GM12878 (cell line): ENCODE results near the gene PRKCE. TPM values are rescaled to one million over a fixed set of nuclear protein-coding genes. Genes with fewer than 3 reads are reported as not detected.

Experiments
- ATAC-seq: fragments of 200-7000 bp; cut with Tn5 transposase; 3 replicates; pipeline ENCODE4 v1.9.1; 2020; ENCODE audit warnings: mild to moderate bottlenecking, moderate library complexity
- BruUV-seq: library from RNA; stranded (reverse); fragments of 400-500 nt; replicated peaks from 2 replicates; lab custom pipeline; 2021; lab: Mats Ljungman, UMichigan
- CTCF ChIA-PET: fragments of 300-600 bp; sonication (Branson Sonifier 250); formaldehyde crosslinking; extraction: SDS; loops from one replicate; lab custom pipeline; 2021; ENCODE audit warnings: inconsistent platforms; lab: Yijun Ruan, JAX
- POLR2A ChIA-PET: fragments of 350-600 bp; formaldehyde crosslinking; extraction: SDS; loops from one replicate; lab custom pipeline; 2021; ENCODE audit warnings: inconsistent platforms; lab: Charles Lee
- RAD21 ChIA-PET: fragments of 300-600 bp; sonication (Branson Sonifier 250); formaldehyde crosslinking; loops from one replicate; lab custom pipeline; 2023; ENCODE audit warnings: antibody characterized with exemption; ENCODE audit not compliant: unreplicated experiment; lab: Charles Lee
- SMC1A ChIA-PET: fragments of 300-600 bp; sonication (Branson Sonifier 250); formaldehyde crosslinking; loops from one replicate; lab custom pipeline; 2023; ENCODE audit not compliant: unreplicated experiment, uncharacterized antibody; lab: Charles Lee
- DNase-seq: peaks from one replicate; pipeline ENCODE4 v3.0.0-alpha.2; 2011; ENCODE audit warnings: low read depth, low spot score
- FAIRE-seq: peaks from 3 replicates; lab custom pipeline; 2011; peaks lifted over from hg19 to GRCh38; lab: Jason Lieb, UNC
- H2AFZ ChIP-seq: 2 replicates; pipeline ENCODE4 v1.6.0; 2011; ENCODE audit warnings: low read depth, low read length, control low read depth; ENCODE audit not compliant: control insufficient read depth
- H3K27ac ChIP-seq: 2 replicates; pipeline ENCODE4 v1.5.1; 2011; ENCODE audit warnings: control low read depth; ENCODE audit not compliant: control insufficient read depth, insufficient read depth
- H3K27me3 ChIP-seq, 2 experiments: replicated peaks in 1 of 2; 2 replicates each; pipeline versions ENCODE4 v1.6.0 to v1.6.1; 2011; ENCODE audit warnings: low read length in 1 of 2; ENCODE audit not compliant: control insufficient read depth in 2 of 2, insufficient read depth in 2 of 2
- H3K36me3 ChIP-seq, 2 experiments: 2 replicates each; pipeline ENCODE4 v1.5.1; 2011; ENCODE audit warnings: low read length in 1 of 2; ENCODE audit not compliant: control insufficient read depth in 2 of 2, insufficient read depth in 2 of 2
- H3K4me1 ChIP-seq: 2 replicates; pipeline ENCODE4 v1.6.1; 2011; ENCODE audit warnings: mild to moderate bottlenecking, low read length, moderate library complexity, mixed read lengths; ENCODE audit not compliant: control insufficient read depth, insufficient read depth
- H3K4me2 ChIP-seq: 2 replicates; pipeline ENCODE4 v1.6.0; 2011; ENCODE audit warnings: control low read depth; ENCODE audit not compliant: control insufficient read depth, insufficient read depth
- H3K4me3 ChIP-seq: fragments of 200-600 bp; sonication (generic); 2 replicates; pipeline ENCODE4 v1.5.1; 2016
- H3K79me2 ChIP-seq: 2 replicates; pipeline ENCODE4 v1.6.0; 2011; ENCODE audit warnings: low read length; ENCODE audit not compliant: control insufficient read depth, insufficient read depth
- H3K9ac ChIP-seq: 2 replicates; pipeline ENCODE4 v1.8.0; 2011; ENCODE audit warnings: low read length, control low read depth, mixed read lengths; ENCODE audit not compliant: control insufficient read depth, insufficient read depth
- H3K9me3 ChIP-seq: replicated peaks from 3 replicates; pipeline ENCODE4 v1.5.1; 2011; ENCODE audit warnings: mild to moderate bottlenecking, low read length; ENCODE audit not compliant: control insufficient read depth, insufficient read depth
- H4K20me1 ChIP-seq: 2 replicates; pipeline ENCODE4 v1.6.0; 2011; ENCODE audit not compliant: control insufficient read depth, insufficient read depth
- EGR1 ChIP-seq, 2 experiments: IDR thresholded peaks; 1 replicate in 1 of 2; 2 replicates in 1 of 2; pipeline ENCODE4 v1.6.1; 2011 to 2012; ENCODE audit warnings: low read depth in 2 of 2, low read length in 2 of 2, borderline replicate concordance in 1 of 2, mild to moderate bottlenecking in 1 of 2, moderate library complexity in 1 of 2
- HCFC1 ChIP-seq: fragments of 150-350 bp; IDR thresholded peaks from 2 replicates; pipeline ENCODE4 v1.6.1; 2014; ENCODE audit warnings: low read length
- KAT2A ChIP-seq: conservative IDR thresholded peaks from 2 replicates; pipeline ENCODE4 v1.6.1; 2011; ENCODE audit warnings: low read depth, low read length; ENCODE audit not compliant: control insufficient read depth
- KDM1A ChIP-seq: fragments of 200-600 bp; sonication (generic); IDR thresholded peaks from 2 replicates; pipeline ENCODE4 v1.6.1; 2016; ENCODE audit warnings: borderline replicate concordance
- MTA2 ChIP-seq: fragments of 450-650 bp; IDR thresholded peaks from 2 replicates; pipeline ENCODE4 v1.6.1; 2016; ENCODE audit warnings: low read depth, mild to moderate bottlenecking, moderate library complexity
- NKRF ChIP-seq: fragments of 450-650 bp; conservative IDR thresholded peaks from 2 replicates; pipeline ENCODE4 v1.6.1; 2017; ENCODE audit warnings: mild to moderate bottlenecking, moderate library complexity
- NR2C1 ChIP-seq: fragments of 450-650 bp; IDR thresholded peaks from 2 replicates; pipeline ENCODE4 v1.6.1; 2017; ENCODE audit warnings: antibody characterized with exemption, mild to moderate bottlenecking, moderate library complexity
- PAX5 ChIP-seq: IDR thresholded peaks from 2 replicates; pipeline ENCODE4 v1.6.1; 2011; ENCODE audit warnings: low read depth, low read length, borderline replicate concordance
- RBBP5 ChIP-seq: fragments of 200-600 bp; sonication (generic); conservative IDR thresholded peaks from 2 replicates; pipeline ENCODE4 v1.6.1; 2016
- TARDBP ChIP-seq: IDR thresholded peaks from 2 replicates; pipeline ENCODE4 v1.6.1; 2016; ENCODE audit warnings: borderline replicate concordance
- WGBS: methylation state at CpG from one replicate; pipeline ENCODE4 v1.1.6; 2016; ENCODE audit warnings: low lambda C conversion rate; ENCODE audit not compliant: insufficient replicate concordance, insufficient coverage; ENCODE audit errors: missing lambda C conversion rate; 5-methylcytosine and 5-hydroxymethylcytosine counted together
- in situ Hi-C: fragments of 300-500 bp; cut with MboI; formaldehyde crosslinking; loops from 9 replicates; pipeline ENCODE4 v1.14.3; 2018; ENCODE audit warnings: mixed read lengths
- intact Hi-C: fragments of 100-400 bp; cut with micrococcal nuclease; formaldehyde crosslinking; loops from one replicate; pipeline ENCODE4 v1.14.2; 2022; ENCODE audit not compliant: unreplicated experiment
- polyA plus RNA-seq, 11 experiments: library from polyadenylated mRNA; depleted of rRNA in 4 of 11; unstranded in 6 of 11; stranded (reverse) in 5 of 11; fragments of >200 nt; fragmentation: Nextera tagmentation in 4 of 11; fragmentation: Illumina TruSeq in 1 of 11; extraction: Ambion mirVana in 4 of 11; extraction: Trizol in 1 of 11; gene quantifications; 1 replicate in 1 of 11; 2 replicates in 10 of 11; pipeline versions ENCODE4 v1.2.1 to v1.2.3, GENCODE V29; 2011 to 2016; ENCODE audit warnings: inconsistent platforms in 2 of 11, missing spikeins in 2 of 11, low read depth in 1 of 11
- total RNA-seq, 4 experiments: library from RNA; depleted of rRNA in 3 of 4; stranded (reverse); fragments of >200 nt in 3 of 4; fragmentation: Illumina TruSeq in 1 of 4; extraction: Trizol in 1 of 4; gene quantifications; 2 replicates each; pipeline versions ENCODE4 v1.2.1 to v1.2.3, GENCODE V29; 2013 to 2021

Gene PRKCE
- total and polyA plus RNA-seq, 10 of the 15 experiments (the other 5 are each of a cell fraction or from before 2014, with no cell fraction given), result 2.6 to 28.2 (median 11.3) TPM

- no peak for ATAC-seq
- Histone ChIP-seq H2AFZ (no peak overlapping the region), H3K4me3 (no peak overlapping the region), H3K79me2 (no peaks in the 10 kb centered on the region)
- ChIA-PET SMC1A (interaction anchor here (1.5 to 1.6 kb wide), 3 partner anchors 10 to 17 kb away, joined by 3 to 4 read pairs (median 4); no protein-coding TSS in a partner anchor), POLR2A (interaction anchor here (0.5 kb wide), 1 partner anchor 231 kb away, joined by 3 read pairs; no protein-coding TSS in a partner anchor)
- no peak for DNase-seq
- 93% methylated on average over 3 of the region's 3 CpGs for WGBS
- in situ Hi-C loops, result no loop called here
- no peak for TF ChIP-seq KAT2A
- no peak for TF ChIP-seq HCFC1
- TF ChIP-seq, all 136 proteins: peak for 0
- Histone ChIP-seq H3K4me2 (no peak overlapping the region), H4K20me1 (no peaks in the 10 kb centered on the region), H3K4me1 (no peaks in the 10 kb centered on the region), H3K27ac (no peak overlapping the region), H3K9me3 (peaks cover 2% of the 10 kb centered on the region; the same call in 1 of the 3 replicates), H3K36me3 (peaks cover 0 to 7% of the 10 kb centered on the region in 2 experiments; a peak in 2 of 4 replicates), H3K9ac (no peak overlapping the region), H3K27me3 (no peaks in the 10 kb centered on the region)
- ChIA-PET RAD21 (no interaction called here), CTCF (interaction anchor here (0.5 to 1.6 kb wide), 2 partner anchors 71 to 92 kb away, joined by 3 to 5 read pairs; no protein-coding TSS in a partner anchor)
- intact Hi-C loops, result no loop called here
- FAIRE-seq, result no peak
- BruUV-seq, result no TSS peak
These were observed 55.5 kb downstream of the PRKCE start for GRCh38 chr2:45707006-45707405.

GRCh38 chr2:45707661-45708060 is 56.2 kb downstream of the PRKCE start:
- ATAC-seq (no peak), FAIRE-seq (no peak), DNase-seq (no peak)
- Histone ChIP-seq H3K27me3 (no peaks in the 10 kb centered on the region), H3K27ac (no peak overlapping the region), H3K4me2 (no peak overlapping the region), H4K20me1 (no peaks in the 10 kb centered on the region), H3K36me3 (peaks cover 0 to 6% of the 10 kb centered on the region in 2 experiments; a peak in 2 of 4 replicates), H3K4me3 (no peak overlapping the region), H3K79me2 (no peaks in the 10 kb centered on the region), H3K9ac (no peak overlapping the region), H3K9me3 (peaks cover 2% of the 10 kb centered on the region; the same call in 1 of the 3 replicates), H2AFZ (no peak overlapping the region), H3K4me1 (no peaks in the 10 kb centered on the region)
- CTCF ChIA-PET, result interaction anchor here (0.5 to 1.6 kb wide), 2 partner anchors 71 to 92 kb away, joined by 3 to 5 read pairs; no protein-coding TSS in a partner anchor
- SMC1A ChIA-PET, result interaction anchor here (0.9 to 1.5 kb wide), 4 partner anchors 9 to 16 kb away, joined by 3 to 4 read pairs (median 4); no protein-coding TSS in a partner anchor
- intact Hi-C loops, result no loop called here
- in situ Hi-C loops, result no loop called here
- TF ChIP-seq MTA2 (no peak), TARDBP (no peak), EGR1 (IDR thresholded peaks at IDR 0.05; ENCODE audit: borderline replicate concordance in 1 of 2, low read depth in 2 of 2, low read length in 2 of 2) (no peak), KDM1A (no peak), RBBP5 (no peak), PAX5 (no peak), NKRF (no peak), NR2C1 (no peak)
- BruUV-seq, result no TSS peak
- RAD21 ChIA-PET, result no interaction called here
- POLR2A ChIA-PET, result interaction anchor here (0.8 kb wide), 1 partner anchor 11 kb away, joined by 3 read pairs; no protein-coding TSS in a partner anchor
- 78% methylated on average over 6 of the region's 6 CpGs for WGBS
